Muscle layer of duodenum (tissue), 2 donors: ENCODE data around the gene RAB4B.
"Not testable (repeated sequence)": the region's sequence is repeated elsewhere in the genome, so short reads cannot be mapped to it uniquely, and the experiment has no call there.

Experiments used
- H3K27ac ChIP-seq: one replicate; pipeline ENCODE4 v1.7.0; 2013; ENCODE audit warnings: mild to moderate bottlenecking, low read length
- H3K27me3 ChIP-seq: one replicate; pipeline ENCODE4 v1.7.0; 2013; ENCODE audit warnings: low read depth, mild to moderate bottlenecking, control low read depth, low read length
- H3K36me3 ChIP-seq, 2 donors: one replicate each; pipeline ENCODE4 v1.7.0; 2013; ENCODE audit warnings: low read length in 2 of 2, control low read depth in 1 of 2, mild to moderate bottlenecking in 1 of 2; ENCODE audit not compliant: insufficient read depth in 2 of 2, control insufficient read depth in 1 of 2
- H3K4me1 ChIP-seq, 2 donors: one replicate each; pipeline ENCODE4 v1.7.0; 2013; ENCODE audit warnings: low read length in 2 of 2, mild to moderate bottlenecking in 2 of 2, control low read depth in 1 of 2, moderate library complexity in 1 of 2; ENCODE audit not compliant: insufficient read depth in 2 of 2, control insufficient read depth in 1 of 2
- H3K4me3 ChIP-seq, 2 donors: one replicate each; pipeline ENCODE4 v1.7.0; 2013; ENCODE audit warnings: low read length in 2 of 2, low read depth in 1 of 2, mild to moderate bottlenecking in 1 of 2
- H3K9me3 ChIP-seq, 2 donors: one replicate each; pipeline ENCODE4 v1.7.0; 2013; ENCODE audit warnings: low read length in 2 of 2, control low read depth in 1 of 2, mild to moderate bottlenecking in 1 of 2; ENCODE audit not compliant: control insufficient read depth in 1 of 2
- donor health status: healthy.

RAB4B gene

GRCh38 chr19:40754611-40755247 lies 23.3 kb upstream of the RAB4B start:
- H3K27ac ChIP-seq = peak overlapping the region; percentile 32
- H3K4me1 ChIP-seq = peaks cover 8 to 39% of the 10 kb centered on the region in 2 donors
- peaks cover 32 to 36% of the 10 kb centered on the region in 2 donors for H3K36me3 ChIP-seq
- no peaks in the 10 kb centered on the region for H3K9me3 ChIP-seq
- no peaks in the 10 kb centered on the region for H3K27me3 ChIP-seq
- H3K4me3 ChIP-seq = peak overlapping the region in 1 of 2 donors; percentile 35

- Histone ChIP-seq H3K36me3 (peaks cover 34 to 41% of the 10 kb centered on the region in 2 donors), H3K9me3 (no peaks in the 10 kb centered on the region), H3K27ac (no peak overlapping the region), H3K27me3 (no peaks in the 10 kb centered on the region), H3K4me3 (peak overlapping the region in 1 of 2 donors; percentile 7), H3K4me1 (peaks cover 4 to 39% of the 10 kb centered on the region in 2 donors)
Measured at GRCh38 chr19:40755248-40755624, 22.8 kb upstream of the RAB4B start.

- no peak overlapping the region for H3K27ac ChIP-seq
- peaks cover 4 to 39% of the 10 kb centered on the region in 2 donors for H3K4me1 ChIP-seq
- H3K36me3 ChIP-seq = peaks cover 40 to 46% of the 10 kb centered on the region in 2 donors
- no peaks in the 10 kb centered on the region for H3K9me3 ChIP-seq
- peak overlapping the region in 1 of 2 donors; percentile 7 for H3K4me3 ChIP-seq
- no peaks in the 10 kb centered on the region for H3K27me3 ChIP-seq
Measured at GRCh38 chr19:40755791-40756190, 22.3 kb upstream of the RAB4B start.

- no peaks in the 10 kb centered on the region for H3K9me3 ChIP-seq
- peaks cover 46% of the 10 kb centered on the region in 2 donors for H3K36me3 ChIP-seq
- no peak overlapping the region for H3K4me3 ChIP-seq
- H3K27me3 ChIP-seq = no peaks in the 10 kb centered on the region
- peaks cover 4 to 39% of the 10 kb centered on the region in 2 donors for H3K4me1 ChIP-seq
- no peak overlapping the region for H3K27ac ChIP-seq
Measured at GRCh38 chr19:40756502-40757110, 21.4 kb upstream of the RAB4B start.

- Histone ChIP-seq H3K36me3 (peaks cover 61 to 65% of the 10 kb centered on the region in 2 donors), H3K9me3 (no peaks in the 10 kb centered on the region)
Measured at GRCh38 chr19:40758491-40758890, 19.6 kb upstream of the RAB4B start.

GRCh38 chr19:40759352-40759751 lies 18.7 kb upstream of the RAB4B start:
- H3K4me3 ChIP-seq = no peak overlapping the region
- no peak overlapping the region for H3K27ac ChIP-seq
- H3K27me3 ChIP-seq = no peaks in the 10 kb centered on the region
- peaks cover 4 to 24% of the 10 kb centered on the region in 2 donors for H3K4me1 ChIP-seq
- peaks cover 70 to 74% of the 10 kb centered on the region in 2 donors for H3K36me3 ChIP-seq
- H3K9me3 ChIP-seq = no peaks in the 10 kb centered on the region

More at GRCh38 chr19:40758491-40758890, 19.6 kb upstream of the RAB4B start:
- Histone ChIP-seq H3K4me1 (peaks cover 4 to 29% of the 10 kb centered on the region in 2 donors), H3K27ac (no peak overlapping the region), H3K4me3 (no peak overlapping the region), H3K27me3 (no peaks in the 10 kb centered on the region)

- Histone ChIP-seq H3K4me1 (no peaks in the 10 kb centered on the region), H3K4me3 (no peak overlapping the region), H3K36me3 (peaks cover 69 to 74% of the 10 kb centered on the region in 2 donors), H3K27ac (no peak overlapping the region), H3K27me3 (no peaks in the 10 kb centered on the region), H3K9me3 (no peaks in the 10 kb centered on the region)
Measured at GRCh38 chr19:40762754-40763470, 15.1 kb upstream of the RAB4B start.

GRCh38 chr19:40763526-40763925 lies 14.5 kb upstream of the RAB4B start:
- no peaks in the 10 kb centered on the region for H3K27me3 ChIP-seq
- H3K36me3 ChIP-seq = peaks cover 63 to 68% of the 10 kb centered on the region in 2 donors
- H3K27ac ChIP-seq = no peak overlapping the region
- no peaks in the 10 kb centered on the region for H3K4me1 ChIP-seq
- no peak overlapping the region for H3K4me3 ChIP-seq
- H3K9me3 ChIP-seq = no peaks in the 10 kb centered on the region

GRCh38 chr19:40763963-40764362 lies 14.1 kb upstream of the RAB4B start:
- no peaks in the 10 kb centered on the region for H3K4me1 ChIP-seq
- H3K9me3 ChIP-seq = no peaks in the 10 kb centered on the region
- no peaks in the 10 kb centered on the region for H3K27me3 ChIP-seq
- H3K36me3 ChIP-seq = peaks cover 61 to 66% of the 10 kb centered on the region in 2 donors
- H3K27ac ChIP-seq = no peak overlapping the region
- H3K4me3 ChIP-seq = no peak overlapping the region

- H3K27me3 ChIP-seq, H3K4me1 ChIP-seq, H3K4me3 ChIP-seq, H3K27ac ChIP-seq, H3K9me3 ChIP-seq: not testable (repeated sequence)
- peaks cover 42 to 48% of the 10 kb centered on the region in 2 donors for H3K36me3 ChIP-seq
Measured at GRCh38 chr19:40766385-40766784, 11.7 kb upstream of the RAB4B start.

- Histone ChIP-seq H3K27ac (no peak overlapping the region), H3K36me3 (peaks cover 21 to 24% of the 10 kb centered on the region in 2 donors), H3K4me1 (no peaks in the 10 kb centered on the region)
Measured at GRCh38 chr19:40768869-40769268, 9.2 kb upstream of the RAB4B start.

More at GRCh38 chr19:40768869-40769268, 9.2 kb upstream of the RAB4B start:
- Histone ChIP-seq H3K27me3 (no peaks in the 10 kb centered on the region), H3K9me3 (peaks cover 0 to 3% of the 10 kb centered on the region in 2 donors), H3K4me3 (no peak overlapping the region)
